Mononuclear cell (primary cell): ENCODE measurements around the gene TBC1D25. TPM values are rescaled to one million over a fixed set of nuclear protein-coding genes. Genes with fewer than 3 reads are reported as not detected.

Experiments
- H3K27me3 ChIP-seq: 2 replicates; pipeline ENCODE4 v1.6.0; 2011; ENCODE audit warnings: low read length, control low read depth; ENCODE audit not compliant: insufficient read depth
- H3K4me1 ChIP-seq: 2 replicates; pipeline ENCODE4 v1.5.1; 2011; ENCODE audit warnings: mild to moderate bottlenecking, low read length, control low read depth; ENCODE audit not compliant: insufficient read depth
- H3K4me3 ChIP-seq: 2 replicates; pipeline ENCODE4 v1.5.1; 2011; ENCODE audit warnings: mild to moderate bottlenecking, low read length, moderate library complexity
- H3K9me3 ChIP-seq: 2 replicates; pipeline ENCODE4 v1.5.1; 2011; ENCODE audit warnings: low read depth, mild to moderate bottlenecking, control low read depth, low read length
- total RNA-seq: library from RNA; depleted of rRNA; stranded (reverse); fragments of >200 nt; gene quantifications from one replicate; pipeline ENCODE4 v1.2.3, GENCODE V29; 2012

The TBC1D25 gene
- total RNA-seq, 1 donor, result 10.7 TPM

- no peaks in the 10 kb centered on the region for H3K27me3 ChIP-seq
- H3K4me3 ChIP-seq, result peak within 1 kb of the TSS; percentile 71
- H3K9me3 ChIP-seq, result no peaks in the 10 kb centered on the region
- peaks cover 4% of the 10 kb centered on the region for H3K4me1 ChIP-seq
Measured at GRCh38 chrX:48597353-48598264, 58.1 kb downstream of the TBC1D25 start, which contains the start of gene WDR13. WDR13 (plus strand) TSS chrX:48597492; CDS start chrX:48597997, 505 bp downstream.

- Histone ChIP-seq H3K9me3 (no peaks in the 10 kb centered on the region), H3K4me1 (peaks cover 4% of the 10 kb centered on the region), H3K4me3 (no peak overlapping the region), H3K27me3 (no peaks in the 10 kb centered on the region)
Measured at GRCh38 chrX:48598614-48599013, 59.1 kb downstream of the TBC1D25 start.

- no peaks in the 10 kb centered on the region for H3K9me3 ChIP-seq
Measured at GRCh38 chrX:48599341-48599740, 59.8 kb downstream of the TBC1D25 start.

GRCh38 chrX:48600226-48600625 lies 60.7 kb downstream of the TBC1D25 start:
- no peaks in the 10 kb centered on the region for H3K27me3 ChIP-seq
- H3K4me1 ChIP-seq, result peaks cover 4% of the 10 kb centered on the region
- H3K9me3 ChIP-seq, result no peaks in the 10 kb centered on the region
- H3K4me3 ChIP-seq, result no peak overlapping the region

More at GRCh38 chrX:48599341-48599740, 59.8 kb downstream of the TBC1D25 start:
- peaks cover 4% of the 10 kb centered on the region for H3K4me1 ChIP-seq
- no peak overlapping the region for H3K4me3 ChIP-seq
- H3K27me3 ChIP-seq, result no peaks in the 10 kb centered on the region

- peaks cover 4% of the 10 kb centered on the region for H3K4me1 ChIP-seq
- no peaks in the 10 kb centered on the region for H3K27me3 ChIP-seq
- no peaks in the 10 kb centered on the region for H3K9me3 ChIP-seq
Measured at GRCh38 chrX:48601741-48602394, 62.4 kb downstream of the TBC1D25 start.

GRCh38 chrX:48604701-48605100 lies 65.2 kb downstream of the TBC1D25 start:
- H3K4me1 ChIP-seq, result no peaks in the 10 kb centered on the region
- H3K9me3 ChIP-seq, result no peaks in the 10 kb centered on the region
- no peak overlapping the region for H3K4me3 ChIP-seq
- H3K27me3 ChIP-seq, result no peaks in the 10 kb centered on the region

More at GRCh38 chrX:48601741-48602394, 62.4 kb downstream of the TBC1D25 start:
- no peak overlapping the region for H3K4me3 ChIP-seq

GRCh38 chrX:48606091-48606490 lies 66.6 kb downstream of the TBC1D25 start:
- H3K27me3 ChIP-seq, result no peaks in the 10 kb centered on the region
- no peaks in the 10 kb centered on the region for H3K4me1 ChIP-seq
- no peak overlapping the region for H3K4me3 ChIP-seq
- H3K9me3 ChIP-seq, result no peaks in the 10 kb centered on the region

GRCh38 chrX:48611703-48612102 lies 72.2 kb downstream of the TBC1D25 start:
- no peaks in the 10 kb centered on the region for H3K27me3 ChIP-seq
- H3K4me3 ChIP-seq, result no peak overlapping the region
- no peaks in the 10 kb centered on the region for H3K9me3 ChIP-seq
- H3K4me1 ChIP-seq, result peaks cover 4% of the 10 kb centered on the region

Other genes starting within 250 kb of the TBC1D25 start
- gene SSX3, start 183.0 kb upstream of the TBC1D25 start, total RNA-seq, result not detected
- not detected for gene SSX4, start 156.2 kb upstream of the TBC1D25 start, total RNA-seq
- not detected for gene SSX4B, start 127.8 kb upstream of the TBC1D25 start, total RNA-seq
- 4.5 TPM for gene SLC38A5, start 69.5 kb upstream of the TBC1D25 start, total RNA-seq
- gene FTSJ1, start 63.5 kb upstream of the TBC1D25 start, total RNA-seq, result 19.3 TPM
- 13.6 TPM for gene PORCN, start 30.7 kb upstream of the TBC1D25 start, total RNA-seq
- 27.6 TPM for gene EBP, start 17.9 kb upstream of the TBC1D25 start, total RNA-seq
- 377 TPM for gene RBM3, start 34.8 kb downstream of the TBC1D25 start, total RNA-seq
- gene WDR13, start 57.8 kb downstream of the TBC1D25 start, total RNA-seq, result 38.2 TPM
- 64.3 TPM for gene WAS, start 144.1 kb downstream of the TBC1D25 start, total RNA-seq
- gene SUV39H1, start 157.0 kb downstream of the TBC1D25 start, total RNA-seq, result 7.0 TPM
- not detected for gene GLOD5, start 222.0 kb downstream of the TBC1D25 start, total RNA-seq
- 1.6 TPM for gene GATA1, start 246.9 kb downstream of the TBC1D25 start, total RNA-seq